Daoy (cell line): ENCODE data around the gene PDPN. TPM values are rescaled to one million over a fixed set of nuclear protein-coding genes. Genes with fewer than 3 reads are reported as not detected.

Source experiments
- DNase-seq: peaks from one replicate; pipeline ENCODE4 v3.0.0-alpha.2; 2015; ENCODE audit warnings: low read depth
- total RNA-seq: library from RNA; depleted of rRNA; stranded (reverse); fragments of >200 nt; shearing (Covaris generic); gene quantifications from 2 replicates; pipeline ENCODE4 v1.2.3, GENCODE V29; 2014

The PDPN gene
- total RNA-seq, 1 experiment from 2014 or later, result 19.6 TPM

DNA sequence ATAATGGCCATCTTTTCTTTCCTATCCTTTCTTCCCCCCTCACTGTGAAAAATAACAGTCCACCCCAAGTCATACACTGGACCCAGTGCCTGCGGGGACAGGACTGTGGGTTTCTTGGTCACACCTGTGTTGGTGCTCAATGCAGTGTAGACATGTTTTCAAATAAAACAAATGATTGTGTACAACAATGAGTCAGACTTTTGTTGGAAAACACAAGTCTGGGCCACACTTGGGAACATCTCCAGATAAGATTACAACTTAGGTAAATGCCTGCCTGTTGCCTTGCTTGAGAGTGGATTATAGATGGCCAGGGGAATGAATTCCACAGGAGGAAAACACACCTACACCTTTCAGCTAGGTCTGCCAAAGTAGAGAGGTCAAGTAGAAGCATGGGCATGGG lies 34.1 kb downstream of the PDPN start:
- DNase-seq, result no peak

DNA sequence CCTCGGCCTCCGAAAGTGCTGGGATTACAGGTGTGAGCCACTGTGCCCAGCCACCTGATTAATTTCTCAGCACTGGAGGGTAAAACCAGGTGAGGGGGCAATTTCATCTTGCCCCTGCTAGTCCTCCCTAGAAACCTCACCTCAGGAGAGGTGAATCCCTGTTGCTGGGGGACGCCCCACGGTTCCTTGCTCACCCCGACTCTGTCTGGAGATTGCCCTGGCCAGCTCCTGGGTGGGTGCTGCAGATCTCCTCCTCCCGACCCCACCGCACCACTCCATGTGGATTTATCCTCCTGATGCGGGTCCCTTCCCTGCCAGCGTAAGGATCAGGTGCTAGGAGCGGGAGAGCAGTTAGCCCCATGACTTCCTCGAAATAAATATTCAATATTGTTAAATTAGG lies 34.9 kb downstream of the PDPN start:
- DNase-seq, result no peak

GRCh38 chr1:13619909-13620308 lies 36.3 kb downstream of the PDPN start:
- no peak for DNase-seq

DNA sequence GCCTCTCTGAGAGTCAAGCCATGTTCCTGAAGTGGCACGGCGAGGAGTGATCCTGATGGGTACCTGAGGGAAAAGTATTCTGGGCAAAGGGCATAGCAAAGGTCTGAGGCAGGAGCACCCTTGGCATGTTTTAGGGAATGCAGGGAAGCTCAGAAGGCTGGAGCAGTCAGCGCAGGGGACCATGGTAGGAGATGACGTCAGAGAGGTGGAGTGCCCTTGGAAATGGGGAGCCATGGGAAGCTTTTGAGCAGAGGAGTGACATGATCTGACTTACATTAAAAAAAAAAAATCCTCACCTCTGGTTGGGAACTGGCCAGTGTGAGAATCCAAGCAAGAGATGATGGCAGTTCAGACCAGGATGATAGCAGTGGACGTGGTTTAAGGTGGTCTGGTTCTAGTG lies 37.2 kb downstream of the PDPN start:
- no peak for DNase-seq

- DNase-seq, result no peak
Measured at GRCh38 chr1:13622446-13622845, 38.8 kb downstream of the PDPN start.

DNA sequence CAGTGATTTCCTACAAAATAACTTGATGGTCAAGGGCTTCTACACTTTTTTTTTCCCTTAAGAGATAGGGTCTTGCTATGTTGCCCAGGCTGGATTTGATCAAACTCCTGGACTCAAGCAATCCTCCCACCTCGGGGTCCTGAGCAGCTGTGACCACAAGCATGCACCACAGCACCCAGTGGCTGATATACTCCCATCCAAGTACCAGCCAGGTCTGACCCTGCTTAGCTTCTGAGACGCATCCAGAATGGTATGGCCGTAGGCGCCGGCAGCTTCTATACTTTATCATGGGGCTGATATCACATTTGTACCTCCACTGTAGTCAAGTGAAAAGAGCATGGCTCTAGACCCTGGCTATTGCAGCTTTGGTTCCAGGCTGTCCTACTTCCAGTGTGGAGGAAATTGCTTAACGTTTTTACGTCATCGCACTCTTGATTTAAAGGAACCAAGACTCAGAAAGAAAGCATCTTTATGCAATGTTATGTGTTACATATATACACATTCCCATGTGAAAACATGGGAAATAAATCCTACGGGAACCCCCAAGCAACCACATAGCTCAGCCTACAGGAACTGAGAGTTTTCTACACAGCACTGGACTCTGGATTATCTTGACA lies 39.5 kb downstream of the PDPN start:
- no peak for DNase-seq

GRCh38 chr1:13624526-13624925 lies 40.9 kb downstream of the PDPN start:
- no peak for DNase-seq

DNA sequence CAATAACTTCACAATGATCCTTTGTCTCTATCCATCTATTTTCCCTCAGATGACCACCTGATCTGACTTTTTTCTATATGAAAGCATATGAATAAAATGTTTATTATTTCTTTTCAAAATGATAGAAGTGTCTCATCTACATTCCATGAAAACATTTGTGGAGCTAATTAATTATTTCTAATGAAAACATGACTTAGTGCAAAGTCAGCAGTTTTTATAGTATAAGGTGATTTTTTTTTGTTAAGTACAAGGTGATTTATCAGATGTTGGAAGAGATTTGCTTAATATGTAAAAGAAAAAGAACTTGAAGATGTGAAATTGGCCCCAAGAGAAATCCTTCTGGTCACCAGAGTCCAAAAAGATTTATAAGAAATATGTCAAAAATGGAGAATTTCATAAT lies 43.5 kb downstream of the PDPN start:
- DNase-seq, result no peak

GRCh38 chr1:13628218-13628617 lies 44.6 kb downstream of the PDPN start:
- no peak for DNase-seq

DNA sequence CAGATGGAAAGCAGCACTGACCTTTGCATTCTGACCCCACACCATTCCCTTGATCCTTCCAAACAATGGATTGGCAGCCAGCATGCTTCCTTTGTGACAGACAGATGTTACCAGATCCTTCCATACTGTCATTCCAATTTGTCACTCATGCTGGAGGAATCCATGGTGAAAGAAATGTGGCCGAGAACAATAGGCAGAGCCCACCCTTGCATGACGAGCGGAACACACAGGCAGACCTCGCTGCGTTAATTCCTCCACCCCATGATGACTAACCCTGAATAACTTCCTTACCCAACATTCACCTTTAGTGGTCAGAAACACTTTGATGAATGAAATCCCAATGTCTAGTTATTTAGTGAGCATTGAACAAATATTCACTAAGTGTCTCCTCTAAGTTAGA lies 45.1 kb downstream of the PDPN start:
- peak; percentile 40 for DNase-seq

DNA sequence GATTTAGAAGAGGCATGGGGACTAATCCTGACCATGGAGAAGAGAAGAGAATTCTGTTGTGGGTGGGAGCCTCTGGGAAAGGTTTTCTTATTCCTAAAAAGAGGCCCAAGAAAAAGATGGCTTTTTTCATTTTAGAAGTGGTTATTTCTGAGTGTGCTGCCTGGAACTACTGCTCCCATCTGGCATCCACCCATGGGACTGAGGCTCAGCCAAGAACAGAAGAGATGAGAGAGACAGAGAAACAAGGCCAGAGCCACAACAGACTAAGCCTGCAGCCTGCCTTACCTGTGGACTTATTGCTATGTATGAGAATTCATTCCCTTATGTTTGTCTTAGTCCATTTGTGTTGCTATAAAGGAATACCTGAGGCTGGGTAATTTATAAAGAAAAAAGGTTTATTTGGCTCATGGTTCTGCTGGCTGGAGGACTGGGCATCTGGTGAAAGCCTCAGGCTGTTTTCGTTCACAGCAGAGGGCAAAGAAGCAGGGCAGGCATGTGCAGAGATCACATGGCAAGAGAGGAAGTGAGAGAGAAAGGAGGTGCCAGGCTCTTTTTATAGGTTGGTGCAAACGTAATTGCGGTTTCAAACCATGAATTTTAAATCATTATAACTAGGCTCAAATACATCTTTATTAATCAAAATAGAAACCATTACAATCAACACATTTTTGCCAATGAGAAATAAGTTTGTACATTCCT lies 58.8 kb downstream of the PDPN start:
- DNase-seq, result no peak

DNA sequence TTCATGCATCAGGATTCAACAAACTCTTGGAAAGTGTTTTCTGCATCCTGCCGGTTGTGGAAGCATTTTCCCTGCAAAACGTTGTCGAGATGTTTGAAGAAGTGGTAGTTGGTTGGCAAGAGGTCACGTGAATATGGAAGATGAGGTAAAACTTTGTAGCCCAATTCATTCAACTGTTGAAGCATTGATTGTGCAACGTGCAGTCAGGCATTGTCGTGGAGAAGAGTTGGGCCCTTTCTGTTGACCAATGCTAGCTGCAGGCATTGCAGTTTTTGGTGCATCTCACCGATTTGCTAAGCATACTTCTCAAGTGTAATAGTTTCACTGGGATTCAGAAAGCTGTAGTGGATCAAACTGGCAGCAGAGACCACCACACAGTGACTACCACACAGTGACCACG lies 59.4 kb downstream of the PDPN start:
- no peak for DNase-seq

DNA sequence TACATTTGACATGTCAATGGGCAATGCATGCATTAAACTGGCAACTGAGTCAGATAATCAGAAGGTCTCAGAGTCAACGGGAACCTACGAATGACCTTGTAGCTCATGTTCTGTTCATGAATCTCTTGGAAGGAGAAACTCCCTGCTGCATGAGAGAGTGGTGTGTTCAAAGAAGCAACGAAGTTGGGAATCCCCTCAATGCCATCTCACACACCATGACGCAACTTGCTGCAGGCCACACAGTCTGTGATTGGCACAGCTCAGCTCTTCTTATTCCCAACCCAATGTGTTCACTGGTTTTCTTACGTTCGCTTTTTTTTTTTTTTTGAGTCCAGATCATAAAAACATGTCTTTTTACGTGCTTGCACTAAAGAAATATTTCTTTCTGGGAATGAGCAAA lies 62.9 kb downstream of the PDPN start:
- DNase-seq, result peak; percentile 35

DNA sequence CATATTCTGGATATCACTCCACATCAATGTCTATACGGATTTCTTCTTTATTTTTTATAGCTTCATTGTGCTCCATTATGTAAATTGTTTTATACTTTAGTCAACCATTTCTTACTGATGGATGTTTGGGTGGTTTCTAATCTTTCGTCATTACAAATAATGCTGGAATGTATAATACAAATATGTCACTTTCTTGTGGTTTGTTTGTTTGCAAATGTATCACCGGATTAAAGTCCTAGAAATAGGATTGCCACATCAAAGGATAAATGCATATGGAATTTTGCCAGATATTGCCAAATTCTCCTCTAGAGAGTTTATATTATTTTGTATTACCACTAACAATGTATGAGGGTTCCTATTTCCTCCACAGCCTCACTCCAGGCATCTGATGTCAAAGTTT lies 67.6 kb downstream of the PDPN start:
- DNase-seq, result no peak

- no peak for DNase-seq
Measured at GRCh38 chr1:13652238-13652637, 68.6 kb downstream of the PDPN start.

DNA sequence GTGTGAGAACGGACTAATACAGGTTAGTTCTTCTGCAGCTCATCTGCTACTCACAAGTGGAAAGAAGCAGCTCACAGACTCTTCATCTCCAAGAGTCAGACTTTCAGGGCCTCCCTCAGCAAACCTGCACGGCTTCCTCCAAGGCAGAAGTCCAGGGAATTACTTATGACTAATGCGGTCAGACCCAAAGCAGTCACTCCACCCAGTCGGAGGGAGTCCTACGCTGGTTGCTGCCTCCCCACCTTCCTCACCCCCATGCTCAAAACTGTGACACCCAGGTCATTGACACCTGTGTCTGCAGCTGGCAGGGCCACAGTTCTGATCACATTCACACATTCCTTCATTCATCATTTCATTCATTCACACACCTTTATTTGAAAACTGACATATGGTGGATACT lies 77.9 kb downstream of the PDPN start:
- peak; percentile 81 for DNase-seq

GRCh38 chr1:13662493-13662892 lies 78.9 kb downstream of the PDPN start:
- DNase-seq, result peak; percentile 70

DNA sequence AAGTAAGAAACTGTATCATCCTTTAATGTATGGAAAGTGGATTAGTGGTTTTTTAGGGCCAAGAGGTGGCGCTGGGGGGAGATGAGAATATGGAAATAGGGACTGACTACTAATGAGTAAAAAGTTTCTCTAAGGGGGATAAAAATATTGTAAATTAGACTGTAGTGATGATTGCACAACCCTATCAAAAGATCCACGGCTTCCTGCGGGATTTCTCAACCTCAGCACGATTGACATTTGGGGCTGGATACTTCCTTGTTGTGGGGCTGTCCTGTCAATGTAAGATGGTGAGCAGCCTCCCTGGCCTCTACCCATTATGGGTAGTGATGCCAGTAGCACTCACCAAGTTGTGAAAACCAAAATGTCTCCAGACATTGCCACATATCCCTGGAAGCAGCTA lies 80.3 kb downstream of the PDPN start:
- no peak for DNase-seq

- DNase-seq, result no peak
Measured at GRCh38 chr1:13664451-13664850, 80.8 kb downstream of the PDPN start.

GRCh38 chr1:13666317-13666716 lies 82.7 kb downstream of the PDPN start:
- no peak for DNase-seq
